NB4 (cell line): ENCODE measurements around the gene GNG2.

Experiments
- CTCF ChIP-seq: IDR thresholded peaks from one replicate; pipeline ENCODE4 v1.5.1; 2012; ENCODE audit warnings: low read depth, low read length
- MYC ChIP-seq: IDR thresholded peaks from 2 replicates; pipeline ENCODE4 v1.6.1; 2011; ENCODE audit warnings: low read depth, low read length
- POLR2A ChIP-seq: IDR thresholded peaks from 2 replicates; pipeline ENCODE4 v1.6.1; 2011; ENCODE audit warnings: mild to moderate bottlenecking; ENCODE audit not compliant: insufficient read length; ENCODE audit errors: extremely low read depth

GRCh38 chr14:51988221-51988620 is 127.8 kb downstream of the GNG2 start:
- TF ChIP-seq CTCF (no peak), POLR2A (no peak), MYC (no peak)
